ENCODE results near the gene SLFNL1.

The SLFNL1 gene

DNA sequence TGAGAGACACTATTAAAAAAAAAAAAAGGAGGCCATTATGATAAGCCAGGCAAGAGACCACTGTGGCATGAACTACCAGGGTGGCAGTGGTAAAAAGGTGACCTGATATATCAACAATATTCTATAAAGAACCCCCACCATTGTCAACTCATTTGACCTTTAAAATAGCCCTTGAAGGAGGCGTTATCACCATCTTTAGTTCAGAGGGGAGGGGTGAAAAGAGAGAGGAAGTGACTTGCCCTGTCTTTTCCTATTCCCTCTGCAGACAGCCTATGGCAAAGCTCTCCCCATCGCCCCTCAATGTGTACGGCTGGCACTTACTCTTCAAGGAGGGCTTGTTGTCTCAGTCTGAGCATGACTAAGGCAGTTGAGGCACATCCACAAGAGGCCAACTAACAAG lies 11.7 kb upstream of the SLFNL1 start:
- Histone ChIP-seq H3K9ac (ENCODE audit: low read length) (no peak overlapping the region), H3K4me1 (ENCODE audit: insufficient read depth, low read length) (no peaks in the 10 kb centered on the region), H3K36me3 (ENCODE audit: insufficient read depth, low read length) (peaks cover 59% of the 10 kb centered on the region), H3K9me3 (ENCODE audit: low read length) (no peaks in the 10 kb centered on the region), H3K4me3 (ENCODE audit: low read depth in 1 of 2, low read length in 2 of 2) (no peak overlapping the region), H3K27ac (ENCODE audit: low read depth, low read length) (no peak overlapping the region), H3K27me3 (ENCODE audit: control insufficient read depth in 1 of 2, insufficient read depth in 2 of 2, low read length in 2 of 2) (no peaks in the 10 kb centered on the region)

DNA sequence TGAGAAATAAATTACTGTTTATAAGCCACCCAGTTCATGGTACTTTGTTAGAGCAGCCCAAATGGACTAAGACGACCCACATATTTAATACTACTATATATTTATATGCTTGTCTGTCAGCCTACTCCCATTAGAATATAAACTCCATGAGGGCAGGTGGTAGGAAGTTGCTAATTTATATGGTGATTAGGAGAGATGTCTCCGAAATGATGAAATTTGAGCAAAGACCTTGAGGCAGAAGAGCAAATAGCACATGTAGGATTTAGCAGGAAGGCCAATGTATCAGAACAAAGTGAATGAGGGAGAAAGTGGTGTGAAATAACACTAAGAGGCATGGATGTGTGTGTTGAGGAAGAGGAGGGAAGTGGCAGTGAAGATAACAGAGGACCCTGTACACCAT lies 10.6 kb upstream of the SLFNL1 start:
- Histone ChIP-seq H3K4me3 (ENCODE audit: low read depth in 1 of 2, low read length in 2 of 2) (no peak overlapping the region), H3K9ac (ENCODE audit: low read length) (no peak overlapping the region), H3K36me3 (ENCODE audit: insufficient read depth, low read length) (peaks cover 58% of the 10 kb centered on the region)

DNA sequence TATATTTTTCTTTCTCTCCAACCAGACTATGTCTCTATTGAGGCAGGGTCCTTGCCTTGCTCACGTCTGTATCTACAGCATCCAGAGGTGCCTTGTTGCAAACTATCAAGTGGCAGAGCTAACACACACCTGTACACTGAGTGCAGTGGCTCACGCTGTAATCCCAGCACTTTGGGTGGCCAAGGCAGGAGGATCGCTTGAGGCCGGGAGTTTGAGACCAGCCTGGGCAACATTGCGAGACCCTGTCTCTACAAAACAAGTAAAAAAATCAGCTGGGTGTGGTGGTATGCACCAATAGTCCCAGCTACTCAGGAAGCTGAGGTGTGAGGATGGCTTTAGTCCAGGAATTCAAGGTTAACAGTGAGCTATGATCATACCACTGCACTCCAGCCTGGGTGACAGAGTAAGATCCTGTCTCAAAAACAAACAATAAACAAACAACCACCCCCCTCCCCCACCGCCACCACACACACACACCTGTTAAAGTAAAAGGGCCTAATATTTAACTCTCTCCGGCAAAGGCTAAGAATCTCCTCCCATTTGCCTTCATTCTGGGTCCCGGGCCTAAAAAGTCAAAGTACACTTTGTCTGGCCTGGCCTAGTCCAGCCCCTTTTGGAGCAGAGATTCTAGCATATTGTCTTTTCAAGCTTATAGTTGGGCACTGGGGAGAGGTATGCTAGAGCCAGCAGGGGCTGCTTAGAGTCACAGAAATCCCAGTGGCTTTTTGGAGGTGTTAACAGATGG lies 9.5 kb upstream of the SLFNL1 start:
- Histone ChIP-seq H3K4me3 (ENCODE audit: low read depth in 1 of 2, low read length in 2 of 2) (no peak overlapping the region), H3K27ac (ENCODE audit: low read depth, low read length) (no peak overlapping the region), H3K9ac (ENCODE audit: low read length) (no peak overlapping the region), H3K36me3 (ENCODE audit: insufficient read depth, low read length) (peaks cover 52% of the 10 kb centered on the region), H3K4me1 (ENCODE audit: insufficient read depth, low read length) (no peaks in the 10 kb centered on the region), H3K9me3 (ENCODE audit: low read length) (no peaks in the 10 kb centered on the region), H3K27me3 (ENCODE audit: control insufficient read depth in 1 of 2, insufficient read depth in 2 of 2, low read length in 2 of 2) (no peaks in the 10 kb centered on the region)

More for the DNA sequence above, 10.6 kb upstream of the SLFNL1 start:
- H3K27ac ChIP-seq (ENCODE audit: low read depth, low read length): no peak overlapping the region
- H3K4me1 ChIP-seq (ENCODE audit: insufficient read depth, low read length): no peaks in the 10 kb centered on the region
- no peaks in the 10 kb centered on the region for H3K27me3 ChIP-seq (ENCODE audit: control insufficient read depth in 1 of 2, insufficient read depth in 2 of 2, low read length in 2 of 2)
- no peaks in the 10 kb centered on the region for H3K9me3 ChIP-seq (ENCODE audit: low read length)

DNA sequence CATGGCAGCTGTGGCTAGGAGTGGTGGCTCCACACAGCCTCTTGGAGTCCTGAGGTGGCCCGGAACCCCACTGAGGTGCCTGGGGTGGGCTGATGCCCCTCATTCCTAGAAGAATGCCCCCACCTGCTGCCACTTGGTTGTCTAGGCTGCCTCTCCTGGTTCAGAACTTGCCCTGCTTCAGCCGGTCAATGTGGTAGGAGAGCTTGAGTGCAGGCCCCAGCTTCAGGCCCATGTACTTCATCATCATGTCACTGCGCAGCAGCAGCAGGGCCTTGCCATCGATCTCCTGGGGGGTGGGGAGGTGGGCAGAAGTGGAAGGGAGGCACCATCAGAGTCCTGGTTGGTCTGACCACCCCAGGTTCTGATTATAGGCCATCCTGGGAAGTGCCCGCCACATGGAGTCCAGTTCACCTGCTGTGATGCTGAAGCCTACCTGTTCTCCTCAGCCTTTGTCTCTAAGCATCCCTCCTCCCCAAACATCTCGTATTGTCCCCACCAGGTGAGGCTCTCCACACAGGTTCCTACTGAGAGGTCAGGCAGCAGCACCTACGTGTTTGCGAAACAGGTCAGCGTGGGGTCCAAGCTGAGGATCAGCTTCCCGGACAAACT lies 6.6 kb upstream of the SLFNL1 start:
- no peaks in the 10 kb centered on the region for H3K9me3 ChIP-seq (ENCODE audit: low read length)
- no peak overlapping the region for H3K27ac ChIP-seq (ENCODE audit: low read depth, low read length)
- H3K4me1 ChIP-seq (ENCODE audit: insufficient read depth, low read length): no peaks in the 10 kb centered on the region
- H3K4me3 ChIP-seq (ENCODE audit: low read depth in 1 of 2, low read length in 2 of 2): no peak overlapping the region
- no peaks in the 10 kb centered on the region for H3K27me3 ChIP-seq (ENCODE audit: control insufficient read depth in 1 of 2, insufficient read depth in 2 of 2, low read length in 2 of 2)
- H3K36me3 ChIP-seq (ENCODE audit: insufficient read depth, low read length): peaks cover 51% of the 10 kb centered on the region
- no peak overlapping the region for H3K9ac ChIP-seq (ENCODE audit: low read length)

DNA sequence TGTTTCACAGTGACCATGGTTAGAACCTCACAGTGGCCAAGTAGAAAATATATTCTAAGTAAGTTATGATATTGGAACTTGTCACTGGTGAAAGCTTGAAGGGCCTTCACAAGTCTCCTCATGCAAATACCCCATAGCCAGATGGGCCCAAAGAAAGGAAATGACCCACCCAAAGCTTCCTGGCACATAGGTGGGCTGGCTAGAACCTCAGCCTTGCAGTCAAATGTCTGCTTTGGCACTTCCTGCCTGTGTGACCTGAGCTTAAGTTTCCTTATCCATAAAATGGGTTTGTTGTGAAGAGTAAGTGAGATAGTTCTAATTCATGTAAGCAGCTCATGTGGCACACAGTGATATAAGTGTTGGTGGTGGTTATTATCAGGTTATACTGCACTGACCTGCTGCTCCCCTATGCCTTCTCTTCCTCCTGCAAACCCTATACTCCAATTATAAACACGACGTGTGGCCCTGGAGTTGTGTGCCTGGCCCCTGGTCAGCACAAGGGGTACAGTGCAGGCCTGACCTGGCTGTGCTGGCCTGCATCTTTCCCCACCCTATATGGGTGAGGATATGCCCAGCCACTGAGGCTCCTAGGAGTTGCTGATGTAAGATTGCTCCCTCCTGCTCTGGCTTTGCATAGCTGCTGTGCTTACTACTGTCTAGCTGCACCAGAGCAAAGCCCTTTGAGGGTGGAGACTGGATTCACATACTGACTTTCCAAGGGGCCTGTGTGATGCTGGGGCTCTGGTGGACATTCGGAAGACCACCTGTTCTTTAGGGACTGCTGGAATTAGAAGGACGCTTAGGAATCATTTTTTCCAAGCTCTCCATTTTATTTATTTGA lies 4.7 kb upstream of the SLFNL1 start:
- Histone ChIP-seq H3K36me3 (ENCODE audit: insufficient read depth, low read length) (peaks cover 42% of the 10 kb centered on the region), H3K9me3 (ENCODE audit: low read length) (no peaks in the 10 kb centered on the region)

DNA sequence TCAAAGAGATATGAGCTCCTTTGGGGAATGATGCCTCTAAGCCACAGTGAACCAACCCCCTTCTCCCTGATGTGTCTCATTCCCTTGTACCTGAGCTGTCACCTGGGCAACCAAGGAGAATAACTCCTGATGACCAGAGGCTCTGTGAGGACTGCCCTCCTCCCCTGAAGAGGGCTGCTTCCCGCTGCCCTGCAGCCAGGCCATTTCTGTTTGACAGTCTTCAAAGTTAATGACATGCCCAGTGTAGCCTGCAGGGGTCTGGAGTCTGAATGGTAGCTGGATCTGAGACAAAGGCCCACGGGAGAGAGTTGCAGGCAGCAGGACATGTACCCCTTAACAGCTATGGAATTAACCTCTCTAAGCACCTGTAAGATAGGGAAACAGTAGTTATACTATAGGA lies 3.4 kb upstream of the SLFNL1 start:
- H3K27me3 ChIP-seq (ENCODE audit: control insufficient read depth in 1 of 2, insufficient read depth in 2 of 2, low read length in 2 of 2): no peaks in the 10 kb centered on the region
- H3K36me3 ChIP-seq (ENCODE audit: insufficient read depth, low read length): peaks cover 32% of the 10 kb centered on the region
- no peaks in the 10 kb centered on the region for H3K9me3 ChIP-seq (ENCODE audit: low read length)
- no peaks in the 10 kb centered on the region for H3K4me1 ChIP-seq (ENCODE audit: insufficient read depth, low read length)
- no peak overlapping the region for H3K9ac ChIP-seq (ENCODE audit: low read length)
- H3K27ac ChIP-seq (ENCODE audit: low read depth, low read length): no peak overlapping the region
- H3K4me3 ChIP-seq (ENCODE audit: low read depth in 1 of 2, low read length in 2 of 2): no peak overlapping the region

More for the DNA sequence above, 4.7 kb upstream of the SLFNL1 start:
- Histone ChIP-seq H3K27me3 (ENCODE audit: control insufficient read depth in 1 of 2, insufficient read depth in 2 of 2, low read length in 2 of 2) (no peaks in the 10 kb centered on the region), H3K4me1 (ENCODE audit: insufficient read depth, low read length) (no peaks in the 10 kb centered on the region), H3K9ac (ENCODE audit: low read length) (no peak overlapping the region), H3K4me3 (ENCODE audit: low read depth in 1 of 2, low read length in 2 of 2) (no peak overlapping the region), H3K27ac (ENCODE audit: low read depth, low read length) (no peak overlapping the region)

DNA sequence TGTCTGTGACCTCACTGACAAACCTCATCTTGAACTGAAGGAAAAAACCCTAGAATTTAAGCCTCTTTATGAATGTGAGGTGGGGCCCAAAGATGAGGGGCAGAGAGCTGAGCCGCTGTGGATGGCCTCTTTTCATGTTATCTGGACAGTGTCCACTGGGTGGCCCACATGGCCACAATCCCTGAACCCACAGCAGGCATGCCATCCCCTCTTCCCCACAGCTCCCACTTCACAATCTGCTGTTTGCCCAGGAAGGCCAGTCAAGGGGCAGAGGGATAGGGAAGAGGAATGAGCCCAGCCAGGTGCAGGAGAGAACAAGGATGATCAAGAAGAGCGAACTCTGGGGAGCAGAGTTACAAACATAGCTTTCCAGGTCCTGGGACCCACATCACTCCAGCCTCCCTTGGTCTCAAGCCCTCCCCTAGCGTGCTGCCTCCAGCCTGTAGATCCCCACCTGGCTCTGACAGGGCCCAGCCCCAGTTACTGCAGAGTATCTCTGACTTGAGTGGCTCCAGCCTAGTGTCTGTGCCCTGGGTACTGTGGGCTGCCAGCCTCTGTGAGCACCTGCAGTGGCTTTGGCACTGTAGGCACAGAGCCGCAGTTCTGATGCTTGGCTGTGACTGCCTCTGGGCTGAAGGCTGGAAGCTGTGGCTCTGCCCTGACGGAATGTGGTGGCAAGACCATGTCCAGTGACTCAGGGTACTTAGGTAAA lies 1.9 kb upstream of the SLFNL1 start:
- Histone ChIP-seq H3K9me3 (ENCODE audit: low read length) (no peaks in the 10 kb centered on the region), H3K4me3 (ENCODE audit: low read depth in 1 of 2, low read length in 2 of 2) (no peak overlapping the region), H3K36me3 (ENCODE audit: insufficient read depth, low read length) (peaks cover 21% of the 10 kb centered on the region), H3K9ac (ENCODE audit: low read length) (no peak overlapping the region), H3K27ac (ENCODE audit: low read depth, low read length) (no peak overlapping the region), H3K4me1 (ENCODE audit: insufficient read depth, low read length) (no peaks in the 10 kb centered on the region), H3K27me3 (ENCODE audit: control insufficient read depth in 1 of 2, insufficient read depth in 2 of 2, low read length in 2 of 2) (no peaks in the 10 kb centered on the region)

DNA sequence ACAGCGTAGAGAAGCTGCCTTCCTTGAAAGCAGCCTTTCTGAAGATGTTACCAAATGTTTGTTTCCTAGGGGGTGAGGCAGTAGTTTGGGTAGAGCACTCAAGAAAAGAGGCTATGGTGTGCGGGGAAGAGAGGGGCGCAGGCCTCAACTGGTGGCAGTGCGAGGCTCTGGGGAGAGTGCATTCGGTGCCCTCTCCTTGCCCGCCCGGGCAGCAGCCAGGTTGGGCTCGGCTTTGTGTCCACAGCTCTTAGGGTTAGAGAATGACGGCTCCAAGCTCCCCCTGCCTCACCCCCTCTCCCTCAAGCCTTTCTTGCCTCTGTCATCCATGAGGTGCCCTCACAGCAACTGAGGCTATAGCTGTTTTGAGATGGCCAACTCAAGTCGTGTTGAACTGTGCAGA lies 899 bp upstream of the SLFNL1 start:
- no peak overlapping the region for H3K27ac ChIP-seq (ENCODE audit: low read depth, low read length)
- H3K36me3 ChIP-seq (ENCODE audit: insufficient read depth, low read length): peaks cover 18% of the 10 kb centered on the region

DNA sequence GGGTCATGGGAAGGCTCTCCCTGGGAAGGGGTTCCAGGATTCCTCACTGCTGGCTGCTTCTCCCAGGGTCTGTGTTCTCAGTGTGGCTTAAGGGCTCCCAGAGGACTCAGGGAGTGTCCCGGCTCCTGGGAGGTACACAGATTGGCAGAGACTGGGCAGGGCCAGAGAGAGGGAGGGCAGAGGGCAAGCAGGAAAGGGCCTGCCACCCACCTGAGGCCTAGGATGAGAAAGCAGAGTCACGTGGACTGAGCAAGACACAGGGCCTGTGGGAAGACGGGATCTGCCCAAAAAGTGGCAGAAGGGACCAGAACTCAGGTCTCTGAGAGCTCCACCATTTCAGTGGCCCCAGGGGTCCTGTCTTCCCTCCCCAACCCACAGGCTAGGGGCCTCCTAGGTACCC lies 871 bp downstream of the SLFNL1 start:
- Histone ChIP-seq H3K4me3 (ENCODE audit: low read depth in 1 of 2, low read length in 2 of 2) (no peak overlapping the region), H3K4me1 (ENCODE audit: insufficient read depth, low read length) (peaks cover 2% of the 10 kb centered on the region), H3K9me3 (ENCODE audit: low read length) (no peaks in the 10 kb centered on the region), H3K36me3 (ENCODE audit: insufficient read depth, low read length) (peaks cover 15% of the 10 kb centered on the region), H3K9ac (ENCODE audit: low read length) (no peak overlapping the region), H3K27ac (ENCODE audit: low read depth, low read length) (no peak overlapping the region), H3K27me3 (ENCODE audit: control insufficient read depth in 1 of 2, insufficient read depth in 2 of 2, low read length in 2 of 2) (no peaks in the 10 kb centered on the region)

More for the DNA sequence above, 899 bp upstream of the SLFNL1 start:
- H3K9ac ChIP-seq (ENCODE audit: low read length): no peak overlapping the region
- H3K27me3 ChIP-seq (ENCODE audit: control insufficient read depth in 1 of 2, insufficient read depth in 2 of 2, low read length in 2 of 2): no peaks in the 10 kb centered on the region
- H3K4me3 ChIP-seq (ENCODE audit: low read depth in 1 of 2, low read length in 2 of 2): no peak overlapping the region
- no peaks in the 10 kb centered on the region for H3K9me3 ChIP-seq (ENCODE audit: low read length)
- no peaks in the 10 kb centered on the region for H3K4me1 ChIP-seq (ENCODE audit: insufficient read depth, low read length)

DNA sequence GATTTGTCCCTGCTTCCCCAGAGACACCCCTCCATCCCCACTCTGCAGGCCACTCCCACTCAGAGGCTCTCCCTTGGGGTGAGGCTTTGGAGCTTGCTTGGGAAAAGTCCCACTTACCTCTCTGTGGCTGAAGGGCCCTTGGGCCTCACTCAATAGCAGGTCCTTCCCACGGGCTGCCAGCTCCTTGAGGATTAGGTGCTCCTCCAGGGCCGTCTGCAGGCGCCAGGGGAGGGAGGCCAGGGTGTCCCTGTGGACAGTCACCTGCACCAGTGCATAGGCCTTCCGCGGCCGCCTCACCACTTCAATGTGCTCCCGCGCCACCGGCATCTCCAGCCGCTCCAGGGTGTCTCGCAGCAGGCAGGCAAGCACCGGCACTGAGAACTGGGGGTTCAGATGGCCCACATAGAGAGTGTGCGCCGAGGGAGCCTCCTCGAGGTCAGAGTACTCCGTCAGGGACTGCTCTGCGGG lies 1.4 kb downstream of the SLFNL1 start:
- H3K4me1 ChIP-seq (ENCODE audit: insufficient read depth, low read length): peaks cover 6% of the 10 kb centered on the region
- H3K9me3 ChIP-seq (ENCODE audit: low read length): no peaks in the 10 kb centered on the region
- no peak overlapping the region for H3K27ac ChIP-seq (ENCODE audit: low read depth, low read length)
- peaks cover 12% of the 10 kb centered on the region for H3K36me3 ChIP-seq (ENCODE audit: insufficient read depth, low read length)
- no peaks in the 10 kb centered on the region for H3K27me3 ChIP-seq (ENCODE audit: control insufficient read depth in 1 of 2, insufficient read depth in 2 of 2, low read length in 2 of 2)
- H3K4me3 ChIP-seq (ENCODE audit: low read depth in 1 of 2, low read length in 2 of 2): no peak overlapping the region
- no peak overlapping the region for H3K9ac ChIP-seq (ENCODE audit: low read length)

DNA sequence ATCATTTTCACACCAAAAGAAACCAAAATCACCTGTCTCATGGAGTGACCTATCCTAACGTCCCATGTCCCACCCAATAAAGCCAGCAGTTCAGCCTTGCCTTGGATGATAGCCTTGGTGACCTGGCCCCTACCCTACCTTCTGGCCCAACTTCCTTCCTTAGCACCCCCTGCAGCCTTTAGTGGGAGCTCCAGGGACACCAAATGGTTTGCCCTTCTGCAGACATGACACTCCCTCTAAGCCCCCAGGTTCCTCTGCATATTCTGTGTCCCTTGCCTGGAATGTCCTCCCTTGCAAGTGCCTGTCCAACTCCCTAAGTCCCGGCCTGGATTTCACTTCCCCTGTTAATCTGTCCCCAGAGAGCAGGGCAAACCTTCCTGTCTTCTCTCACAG lies 2.2 kb downstream of the SLFNL1 start:
- H3K4me1 ChIP-seq (ENCODE audit: insufficient read depth, low read length): peaks cover 12% of the 10 kb centered on the region
- no peak overlapping the region for H3K27ac ChIP-seq (ENCODE audit: low read depth, low read length)
- H3K9ac ChIP-seq (ENCODE audit: low read length): no peak overlapping the region
- peaks cover 13% of the 10 kb centered on the region for H3K36me3 ChIP-seq (ENCODE audit: insufficient read depth, low read length)
- H3K4me3 ChIP-seq (ENCODE audit: low read depth in 1 of 2, low read length in 2 of 2): no peak overlapping the region
- H3K27me3 ChIP-seq (ENCODE audit: control insufficient read depth in 1 of 2, insufficient read depth in 2 of 2, low read length in 2 of 2): no peaks in the 10 kb centered on the region
- H3K9me3 ChIP-seq (ENCODE audit: low read length): no peaks in the 10 kb centered on the region
